Smooth muscle cell (in vitro differentiated cells): ENCODE measurements around the gene MEG3. TPM values are rescaled to one million over a fixed set of nuclear protein-coding genes. Genes with fewer than 3 reads are reported as not detected.

ENCODE experiments used
- DNase-seq: peaks from one replicate; lab custom pipeline; 2025; ENCODE audit not compliant: unreplicated experiment; lab: John Stamatoyannopoulos, UW
- H2AFZ ChIP-seq: fragments of 200-600 bp; sonication (generic); 2 replicates; pipeline ENCODE4 v1.6.0; 2016; ENCODE audit warnings: antibody characterized with exemption, low read depth, mild to moderate bottlenecking
- H3F3A ChIP-seq: fragments of 200-600 bp; sonication (generic); 2 replicates; pipeline ENCODE4 v1.6.0; 2017; ENCODE audit warnings: antibody characterized with exemption, low read depth
- H3K27ac ChIP-seq: fragments of 200-600 bp; sonication (generic); 2 replicates; pipeline ENCODE4 v1.5.1; 2016; ENCODE audit warnings: low read depth, mild to moderate bottlenecking
- H3K27me3 ChIP-seq: fragments of 200-600 bp; sonication (generic); 2 replicates; pipeline ENCODE4 v1.6.1; 2016; ENCODE audit warnings: low read depth, mild to moderate bottlenecking
- H3K36me3 ChIP-seq: fragments of 200-600 bp; sonication (generic); 2 replicates; pipeline ENCODE4 v1.5.1; 2016; ENCODE audit warnings: low read depth
- H3K4me1 ChIP-seq: fragments of 200-600 bp; sonication (generic); 2 replicates; pipeline ENCODE4 v1.5.1; 2016; ENCODE audit warnings: low read depth
- H3K4me2 ChIP-seq: fragments of 200-600 bp; sonication (generic); 2 replicates; pipeline ENCODE4 v1.6.0; 2016; ENCODE audit warnings: mild to moderate bottlenecking
- H3K4me3 ChIP-seq: fragments of 200-600 bp; sonication (generic); 2 replicates; pipeline ENCODE4 v1.5.1; 2016; ENCODE audit warnings: mild to moderate bottlenecking
- H3K79me2 ChIP-seq: fragments of 200-600 bp; sonication (generic); 2 replicates; pipeline ENCODE4 v1.6.0; 2016; ENCODE audit warnings: low read depth, mild to moderate bottlenecking
- H3K9ac ChIP-seq: fragments of 200-600 bp; sonication (generic); 2 replicates; pipeline ENCODE4 v1.6.0; 2016; ENCODE audit warnings: low read depth
- H3K9me3 ChIP-seq: fragments of 200-600 bp; sonication (generic); replicated peaks from 2 replicates; pipeline ENCODE4 v1.5.1; 2016; ENCODE audit warnings: low read depth
- H4K20me1 ChIP-seq: fragments of 200-600 bp; sonication (generic); 2 replicates; pipeline ENCODE4 v1.6.0; 2016; ENCODE audit warnings: low read depth
- WGBS: methylation state at CpG from one replicate; pipeline ENCODE4 v1.1.7; 2016; ENCODE audit warnings: low lambda C conversion rate; 5-methylcytosine and 5-hydroxymethylcytosine counted together
- polyA plus RNA-seq: library from polyadenylated mRNA; unstranded; fragments of >200 nt; fragmentation: Nextera tagmentation; extraction: Ambion mirVana; gene quantifications from 2 replicates; pipeline ENCODE4 v1.2.1, GENCODE V29; 2016
- total RNA-seq: library from RNA; depleted of rRNA; stranded (reverse); fragments of >200 nt; gene quantifications from 2 replicates; pipeline ENCODE4 v1.2.3, GENCODE V29; 2014
- TF ChIP-seq, protein P1 (sequence below): fragments of 200-600 bp; sonication (generic); IDR thresholded peaks from 2 replicates; pipeline ENCODE4 v1.5.1; 2017; ENCODE audit warnings: borderline replicate concordance, mild to moderate bottlenecking, antibody characterized with exemption; ENCODE audit not compliant: insufficient read depth, poor library complexity, severe bottlenecking

The MEG3 gene
- total and polyA plus RNA-seq, 2 experiments from 2014 or later, result not detected

DNA sequence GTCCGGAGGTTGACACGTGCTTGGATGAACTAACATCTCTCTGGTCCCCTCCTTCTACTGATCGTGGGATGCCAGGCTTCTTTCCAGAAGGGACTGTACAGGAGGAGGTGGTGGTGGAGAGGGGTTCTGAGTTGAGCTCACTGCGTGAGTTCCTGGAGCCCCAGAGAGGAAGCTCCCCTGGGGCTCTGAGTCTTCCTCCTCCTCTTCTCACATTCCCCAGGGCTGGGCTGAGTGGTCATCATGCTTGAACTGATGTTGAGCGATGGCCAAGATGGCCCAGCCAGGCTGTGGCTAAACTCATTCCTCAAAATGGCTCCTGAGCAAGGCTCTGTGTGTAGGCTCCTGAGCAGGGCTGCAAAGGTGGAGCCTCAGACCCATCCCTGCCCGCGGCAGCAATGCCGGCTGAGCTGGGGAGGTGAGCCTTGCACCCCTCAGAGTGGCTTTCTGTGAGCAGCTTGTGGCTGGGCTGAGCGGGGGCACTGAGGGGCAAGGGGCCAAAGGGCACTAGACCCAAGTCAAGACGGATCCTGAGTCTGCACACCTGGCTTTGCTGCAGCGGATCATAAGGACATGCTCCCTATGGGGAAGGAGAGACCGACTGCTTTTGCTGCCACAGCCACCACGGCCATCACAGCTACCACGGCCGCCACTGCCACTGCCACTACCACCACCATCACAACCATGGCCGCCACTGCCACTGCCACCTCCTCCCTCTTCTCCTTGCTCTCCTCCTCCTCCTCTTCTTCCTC lies 35.4 kb downstream of the MEG3 start:
- Histone ChIP-seq H3K4me3 (no peak overlapping the region), H3K9ac (no peak overlapping the region), H3K36me3 (no peaks in the 10 kb centered on the region), H3K4me2 (no peak overlapping the region), H3K27ac (no peak overlapping the region), H3K27me3 (no peaks in the 10 kb centered on the region), H2AFZ (no peak overlapping the region), H3K79me2 (no peaks in the 10 kb centered on the region), H3K4me1 (no peaks in the 10 kb centered on the region), H4K20me1 (no peaks in the 10 kb centered on the region), H3K9me3 (no peaks in the 10 kb centered on the region), H3F3A (no peaks in the 10 kb centered on the region)
- TF ChIP-seq, protein P1, sequence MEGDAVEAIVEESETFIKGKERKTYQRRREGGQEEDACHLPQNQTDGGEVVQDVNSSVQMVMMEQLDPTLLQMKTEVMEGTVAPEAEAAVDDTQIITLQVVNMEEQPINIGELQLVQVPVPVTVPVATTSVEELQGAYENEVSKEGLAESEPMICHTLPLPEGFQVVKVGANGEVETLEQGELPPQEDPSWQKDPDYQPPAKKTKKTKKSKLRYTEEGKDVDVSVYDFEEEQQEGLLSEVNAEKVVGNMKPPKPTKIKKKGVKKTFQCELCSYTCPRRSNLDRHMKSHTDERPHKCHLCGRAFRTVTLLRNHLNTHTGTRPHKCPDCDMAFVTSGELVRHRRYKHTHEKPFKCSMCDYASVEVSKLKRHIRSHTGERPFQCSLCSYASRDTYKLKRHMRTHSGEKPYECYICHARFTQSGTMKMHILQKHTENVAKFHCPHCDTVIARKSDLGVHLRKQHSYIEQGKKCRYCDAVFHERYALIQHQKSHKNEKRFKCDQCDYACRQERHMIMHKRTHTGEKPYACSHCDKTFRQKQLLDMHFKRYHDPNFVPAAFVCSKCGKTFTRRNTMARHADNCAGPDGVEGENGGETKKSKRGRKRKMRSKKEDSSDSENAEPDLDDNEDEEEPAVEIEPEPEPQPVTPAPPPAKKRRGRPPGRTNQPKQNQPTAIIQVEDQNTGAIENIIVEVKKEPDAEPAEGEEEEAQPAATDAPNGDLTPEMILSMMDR, result no peak
- no peak for DNase-seq
- WGBS, result 93% methylated on average over 16 of the region's 16 CpGs

DNA sequence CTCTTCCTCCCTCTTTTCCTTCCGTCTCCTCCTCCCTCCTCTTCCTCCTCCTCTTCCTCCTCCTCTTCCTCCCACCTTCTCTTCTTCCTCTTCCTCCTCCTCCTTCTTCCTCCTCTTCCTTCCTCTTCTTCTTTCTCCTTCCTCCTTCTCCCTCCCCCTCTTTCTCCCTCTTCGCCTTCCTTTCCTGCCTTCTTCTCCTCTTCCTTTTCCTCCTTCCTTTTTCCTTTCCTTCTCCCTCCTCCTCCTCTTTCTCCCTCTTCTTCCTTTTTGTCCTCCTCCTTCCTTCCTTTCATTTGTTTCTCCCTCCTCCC lies 36.0 kb downstream of the MEG3 start:
- no peaks in the 10 kb centered on the region for H3K27me3 ChIP-seq
- no peak overlapping the region for H2AFZ ChIP-seq
- no peaks in the 10 kb centered on the region for H3F3A ChIP-seq
- H3K9me3 ChIP-seq, result no peaks in the 10 kb centered on the region
- no peak for DNase-seq
- H3K27ac ChIP-seq, result no peak overlapping the region
- WGBS, result 74% methylated on average over 2 of the region's 2 CpGs
- TF ChIP-seq, protein P1, result no peak
- H3K9ac ChIP-seq, result no peak overlapping the region
- H3K4me3 ChIP-seq, result no peak overlapping the region
- H4K20me1 ChIP-seq, result no peaks in the 10 kb centered on the region
- H3K79me2 ChIP-seq, result no peaks in the 10 kb centered on the region
- no peaks in the 10 kb centered on the region for H3K36me3 ChIP-seq
- no peak overlapping the region for H3K4me2 ChIP-seq
- H3K4me1 ChIP-seq, result no peaks in the 10 kb centered on the region

DNA sequence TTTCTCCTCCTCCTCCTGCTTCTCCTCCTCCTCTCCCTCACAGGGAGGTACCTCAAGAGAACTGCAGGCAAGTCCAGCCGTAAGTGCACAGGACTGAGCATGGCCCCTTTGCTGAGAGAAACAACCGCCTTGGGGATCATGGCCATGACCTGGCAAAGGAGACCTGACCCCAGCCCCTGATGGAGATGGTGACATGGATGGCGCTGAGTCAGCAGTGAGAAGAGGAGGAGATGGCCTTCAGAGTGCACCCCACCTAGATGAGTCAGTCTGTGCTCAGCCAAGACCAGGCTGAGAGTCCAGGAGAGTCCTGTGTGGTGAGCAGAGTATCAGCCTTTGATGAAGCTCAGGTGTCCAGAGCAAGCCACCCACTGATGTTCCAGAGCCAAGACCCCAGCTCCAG lies 36.4 kb downstream of the MEG3 start:
- H3K9ac ChIP-seq, result no peak overlapping the region
- H3K9me3 ChIP-seq, result no peaks in the 10 kb centered on the region
- no peak overlapping the region for H3K4me2 ChIP-seq
- no peaks in the 10 kb centered on the region for H3K79me2 ChIP-seq
- no peaks in the 10 kb centered on the region for H3F3A ChIP-seq
- WGBS, result 93% methylated on average over 3 of the region's 3 CpGs
- no peaks in the 10 kb centered on the region for H3K27me3 ChIP-seq
- H3K4me1 ChIP-seq, result no peaks in the 10 kb centered on the region
- H3K27ac ChIP-seq, result no peak overlapping the region
- H2AFZ ChIP-seq, result no peak overlapping the region
- TF ChIP-seq, protein P1, result no peak
- H3K4me3 ChIP-seq, result no peak overlapping the region
- H4K20me1 ChIP-seq, result no peaks in the 10 kb centered on the region
- no peaks in the 10 kb centered on the region for H3K36me3 ChIP-seq
- no peak for DNase-seq

DNA sequence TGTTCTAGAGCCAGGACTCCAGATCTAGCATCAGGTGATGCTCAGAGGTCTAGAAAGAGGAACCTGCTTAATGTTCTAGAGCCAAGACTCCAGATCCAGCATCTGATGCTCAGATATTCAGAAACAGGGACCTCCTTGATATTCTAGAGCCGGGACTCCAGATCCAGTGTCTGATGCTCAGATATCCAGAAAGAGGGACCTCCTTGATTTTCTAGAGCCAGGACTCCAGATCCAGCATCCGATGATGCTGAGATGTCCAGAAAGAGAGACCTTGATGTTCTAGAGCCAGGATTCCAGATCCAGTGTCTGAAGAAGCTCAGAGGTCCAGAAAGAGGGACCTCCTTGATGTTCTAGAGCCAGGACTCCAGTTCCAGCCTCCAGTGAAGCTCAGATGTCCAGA lies 36.9 kb downstream of the MEG3 start:
- DNase-seq, result no peak
- no peaks in the 10 kb centered on the region for H3K36me3 ChIP-seq
- H3F3A ChIP-seq, result no peaks in the 10 kb centered on the region
- H3K4me2 ChIP-seq, result no peak overlapping the region
- no peak overlapping the region for H3K9ac ChIP-seq
- H3K27ac ChIP-seq, result no peak overlapping the region
- no peak overlapping the region for H3K4me3 ChIP-seq
- no peaks in the 10 kb centered on the region for H3K27me3 ChIP-seq
- H3K4me1 ChIP-seq, result no peaks in the 10 kb centered on the region
- 95% methylated on average over 2 of the region's 2 CpGs for WGBS
- TF ChIP-seq, protein P1, result no peak
- H3K79me2 ChIP-seq, result no peaks in the 10 kb centered on the region
- no peaks in the 10 kb centered on the region for H3K9me3 ChIP-seq
- no peaks in the 10 kb centered on the region for H4K20me1 ChIP-seq
- H2AFZ ChIP-seq, result no peak overlapping the region
